Liver (tissue), 9 donors: Measurements from ENCODE around the gene TEKTIP1. TPM values are rescaled to one million over a fixed set of nuclear protein-coding genes. Genes with fewer than 3 reads are reported as not detected.

ENCODE experiments used
- DNase-seq: peaks from one replicate; pipeline ENCODE4 v3.0.0-alpha.2; 2017; ENCODE audit warnings: low spot score
- H3K27ac ChIP-seq, 2 donors: one replicate each; pipeline ENCODE4 v1.7.0; 2013; ENCODE audit warnings: inconsistent platforms in 2 of 2, low read length in 2 of 2, control low read depth in 1 of 2, low read depth in 1 of 2, mild to moderate bottlenecking in 1 of 2
- H3K27me3 ChIP-seq, 4 donors: one replicate each; pipeline versions ENCODE4 v1.6.1 to v1.7.0; 2013; ENCODE audit warnings: low read length in 3 of 4, inconsistent platforms in 1 of 4, mild to moderate bottlenecking in 1 of 4, moderate library complexity in 1 of 4; ENCODE audit not compliant: control insufficient read depth in 4 of 4, insufficient read depth in 4 of 4
- H3K36me3 ChIP-seq, 4 donors: one replicate each; pipeline versions ENCODE4 v1.6.1 to v1.7.0; 2013; ENCODE audit warnings: low read length in 3 of 4, mild to moderate bottlenecking in 3 of 4, low read depth in 1 of 4, moderate library complexity in 1 of 4; ENCODE audit not compliant: control insufficient read depth in 4 of 4, insufficient read depth in 3 of 4
- H3K4me1 ChIP-seq, 4 donors: one replicate each; pipeline versions ENCODE4 v1.6.1 to v1.7.0; 2013; ENCODE audit warnings: low read length in 3 of 4, mild to moderate bottlenecking in 3 of 4, moderate library complexity in 1 of 4; ENCODE audit not compliant: control insufficient read depth in 4 of 4, insufficient read depth in 4 of 4
- H3K4me3 ChIP-seq, 3 donors: one replicate each; pipeline versions ENCODE4 v1.6.1 to v1.7.0; 2013; ENCODE audit warnings: low read length in 3 of 3, control low read depth in 1 of 3, low read depth in 1 of 3, mild to moderate bottlenecking in 1 of 3
- H3K9ac ChIP-seq, 2 donors: one replicate each; pipeline ENCODE4 v1.7.0; 2013; ENCODE audit warnings: low read length in 2 of 2, mild to moderate bottlenecking in 2 of 2, moderate library complexity in 2 of 2, control low read depth in 1 of 2, low read depth in 1 of 2
- H3K9me3 ChIP-seq, 4 donors: one replicate each; pipeline versions ENCODE4 v1.6.1 to v1.7.0; 2013; ENCODE audit warnings: low read length in 3 of 4; ENCODE audit not compliant: control insufficient read depth in 4 of 4
- ATF3 ChIP-seq: IDR thresholded peaks from 2 replicates; pipeline ENCODE4 v1.6.1; 2016; ENCODE audit warnings: antibody characterized with exemption
- CTCF ChIP-seq: fragments of 150-350 bp; IDR thresholded peaks from 2 replicates; pipeline ENCODE4 v1.5.1; 2017; ENCODE audit warnings: improper control_type of control experiment, low read depth, low read length; ENCODE audit not compliant: missing input control
- EGR1 ChIP-seq, 2 donors: IDR thresholded peaks; 2 replicates each; pipeline ENCODE4 v1.6.1; 2016 to 2018; ENCODE audit warnings: antibody characterized with exemption in 2 of 2, low read depth in 2 of 2
- FOXA1 ChIP-seq: IDR thresholded peaks from 2 replicates; pipeline ENCODE4 v1.6.1; 2016; ENCODE audit warnings: antibody characterized with exemption
- FOXA2 ChIP-seq: IDR thresholded peaks from 2 replicates; pipeline ENCODE4 v1.6.1; 2016; ENCODE audit warnings: antibody characterized with exemption
- HNF4A ChIP-seq, 2 donors: conservative IDR thresholded peaks; 2 replicates each; pipeline ENCODE4 v1.6.1; 2016; ENCODE audit warnings: antibody characterized with exemption in 2 of 2, mild to moderate bottlenecking in 2 of 2
- JUND ChIP-seq, 2 donors: IDR thresholded peaks; 2 replicates each; pipeline ENCODE4 v1.6.1; 2016; ENCODE audit warnings: antibody characterized with exemption in 2 of 2
- MAX ChIP-seq: IDR thresholded peaks from 2 replicates; pipeline ENCODE4 v1.6.1; 2016; ENCODE audit warnings: antibody characterized with exemption
- REST ChIP-seq: IDR thresholded peaks from 2 replicates; pipeline ENCODE4 v1.6.1; 2016; ENCODE audit warnings: antibody characterized with exemption, mild to moderate bottlenecking
- RXRA ChIP-seq, 2 donors: IDR thresholded peaks; 2 replicates each; pipeline ENCODE4 v1.6.1; 2017 to 2018; ENCODE audit warnings: antibody characterized with exemption in 2 of 2, mild to moderate bottlenecking in 1 of 2
- SP1 ChIP-seq: IDR thresholded peaks from 2 replicates; pipeline ENCODE4 v1.6.1; 2018; ENCODE audit warnings: antibody characterized with exemption, mild to moderate bottlenecking
- YY1 ChIP-seq: IDR thresholded peaks from 2 replicates; pipeline ENCODE4 v1.6.1; 2016; ENCODE audit warnings: antibody characterized with exemption, mild to moderate bottlenecking
- ZBTB33 ChIP-seq: IDR thresholded peaks from 2 replicates; pipeline ENCODE4 v1.6.1; 2016; ENCODE audit warnings: antibody characterized with exemption
- WGBS: extraction: QIAGEN DNeasy Blood & Tissue Kit; methylation state at CpG from one replicate; pipeline ENCODE4 v1.1.7; 2013; 5-methylcytosine and 5-hydroxymethylcytosine counted together
- polyA plus RNA-seq, 2 donors: library from polyadenylated mRNA; stranded (reverse) in 1 of 2; unstranded in 1 of 2; fragments of 200-250 nt in 1 of 2; fragments of >200 nt in 1 of 2; fragmentation: Nextera tagmentation in 1 of 2; extraction: Ambion mirVana in 1 of 2; gene quantifications; one replicate each; pipeline versions ENCODE4 v1.2.1 to v1.2.3, GENCODE V29; 2013 to 2015
- total RNA-seq, 2 donors: library from RNA; depleted of rRNA; stranded (reverse); fragments of >200 nt; gene quantifications; one replicate each; pipeline ENCODE4 v1.2.3, GENCODE V29; 2014
- donor health status: healthy.
- donor health status: healthy.
- donor health status: healthy.
- donor health status: healthy.
- donor health status: healthy.

The TEKTIP1 gene
- total and polyA plus RNA-seq, 4 donors: 0.17 TPM; not detected in 3

GRCh38 chr19:3524078-3524842 lies 14.7 kb upstream of the TEKTIP1 start:
- no peaks in the 10 kb centered on the region for H3K27me3 ChIP-seq
- peaks cover 4 to 33% (median 18%) of the 10 kb centered on the region in 4 donors for H3K36me3 ChIP-seq
- H3K9ac ChIP-seq: no peak overlapping the region
- no peak overlapping the region for H3K4me3 ChIP-seq
- DNase-seq: no peak
- 85% methylated on average over 33 of the region's 33 CpGs for WGBS
- H3K4me1 ChIP-seq: peaks cover 0 to 18% (median 9%) of the 10 kb centered on the region in 4 donors
- H3K9me3 ChIP-seq: no peaks in the 10 kb centered on the region
- H3K27ac ChIP-seq: no peak overlapping the region
- no peak for TF ChIP-seq CTCF
- TF ChIP-seq SP1: peak; percentile 38
- no peak for TF ChIP-seq JUND (IDR thresholded peaks at IDR 0.05)
- TF ChIP-seq RXRA (IDR thresholded peaks at IDR 0.05): peak in 1 of 2 donors; percentile 16
- TF ChIP-seq REST: no peak
- peak; percentile 38 to 50 for TF ChIP-seq HNF4A (conservative IDR thresholded peaks at IDR 0.05)

GRCh38 chr19:3524904-3525451 lies 14.0 kb upstream of the TEKTIP1 start:
- Histone ChIP-seq H3K9me3 (no peaks in the 10 kb centered on the region), H3K36me3 (peaks cover 4 to 33% (median 15%) of the 10 kb centered on the region in 4 donors), H3K4me1 (peaks cover 0 to 18% (median 8%) of the 10 kb centered on the region in 4 donors), H3K27ac (no peak overlapping the region), H3K9ac (no peak overlapping the region), H3K27me3 (no peaks in the 10 kb centered on the region), H3K4me3 (no peak overlapping the region)
- TF ChIP-seq RXRA (IDR thresholded peaks at IDR 0.05) (no peak), ZBTB33 (no peak), CTCF (no peak), SP1 (no peak), ATF3 (no peak), FOXA1 (no peak), HNF4A (conservative IDR thresholded peaks at IDR 0.05) (no peak), MAX (no peak), EGR1 (IDR thresholded peaks at IDR 0.05; ENCODE audit: low read depth in 2 of 2) (no peak), FOXA2 (no peak), YY1 (no peak), JUND (IDR thresholded peaks at IDR 0.05) (no peak)
- DNase-seq: no peak
- WGBS: 97% methylated on average over 20 of the region's 20 CpGs
